Tibial nerve (tissue), 3 donors: ENCODE measurements around the gene ITSN2.

Experiments used
- POLR2A ChIP-seq, 2 donors: fragments of 450-650 bp; IDR thresholded peaks; one replicate each; pipeline ENCODE4 v1.6.1; 2017; ENCODE audit warnings: antibody characterized with exemption in 2 of 2, mild to moderate bottlenecking in 2 of 2, moderate library complexity in 2 of 2
- TF ChIP-seq, protein P1 (sequence below), 5 experiments: fragments of 200-600 bp in 3 of 5; fragments of 450-650 bp in 2 of 5; sonication (generic) in 3 of 5; IDR thresholded peaks; one replicate each; pipeline ENCODE4 v1.5.1; 2016 to 2019; ENCODE audit warnings: antibody characterized with exemption in 5 of 5, mild to moderate bottlenecking in 3 of 5, moderate library complexity in 2 of 5

DNA sequence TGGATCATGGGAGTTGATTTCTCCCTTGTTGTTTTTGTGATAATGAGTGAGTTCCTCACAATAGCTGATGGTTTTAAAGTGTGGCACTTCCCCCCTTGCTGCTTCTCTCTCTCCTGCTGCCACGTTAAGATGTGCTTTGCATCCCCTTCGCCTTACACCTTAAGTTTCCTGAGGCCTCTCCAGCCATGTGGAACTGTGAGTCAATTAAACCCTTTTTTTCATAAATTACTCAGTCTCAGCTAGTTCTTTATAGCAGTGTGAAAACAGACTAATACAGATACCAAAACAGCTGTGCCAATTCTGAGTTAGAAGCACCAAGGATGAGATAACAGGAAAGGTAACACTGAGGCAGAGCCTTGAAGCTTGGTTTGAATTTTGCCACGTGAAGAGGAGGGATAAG lies 44.7 kb downstream of the ITSN2 start:
- TF ChIP-seq, protein P1, sequence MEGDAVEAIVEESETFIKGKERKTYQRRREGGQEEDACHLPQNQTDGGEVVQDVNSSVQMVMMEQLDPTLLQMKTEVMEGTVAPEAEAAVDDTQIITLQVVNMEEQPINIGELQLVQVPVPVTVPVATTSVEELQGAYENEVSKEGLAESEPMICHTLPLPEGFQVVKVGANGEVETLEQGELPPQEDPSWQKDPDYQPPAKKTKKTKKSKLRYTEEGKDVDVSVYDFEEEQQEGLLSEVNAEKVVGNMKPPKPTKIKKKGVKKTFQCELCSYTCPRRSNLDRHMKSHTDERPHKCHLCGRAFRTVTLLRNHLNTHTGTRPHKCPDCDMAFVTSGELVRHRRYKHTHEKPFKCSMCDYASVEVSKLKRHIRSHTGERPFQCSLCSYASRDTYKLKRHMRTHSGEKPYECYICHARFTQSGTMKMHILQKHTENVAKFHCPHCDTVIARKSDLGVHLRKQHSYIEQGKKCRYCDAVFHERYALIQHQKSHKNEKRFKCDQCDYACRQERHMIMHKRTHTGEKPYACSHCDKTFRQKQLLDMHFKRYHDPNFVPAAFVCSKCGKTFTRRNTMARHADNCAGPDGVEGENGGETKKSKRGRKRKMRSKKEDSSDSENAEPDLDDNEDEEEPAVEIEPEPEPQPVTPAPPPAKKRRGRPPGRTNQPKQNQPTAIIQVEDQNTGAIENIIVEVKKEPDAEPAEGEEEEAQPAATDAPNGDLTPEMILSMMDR (IDR thresholded peaks at IDR 0.05), result no peak
- no peak for TF ChIP-seq POLR2A (IDR thresholded peaks at IDR 0.05)
